PFSK-1 (cell line): ENCODE results near the gene DIP2C.

ENCODE experiments used
- FOXP2 ChIP-seq: optimal IDR thresholded peaks from 2 replicates; pipeline ENCODE3; 2011; ENCODE audit warnings: borderline replicate concordance, control low read depth, inconsistent platforms; ENCODE audit not compliant: insufficient read depth; ENCODE audit errors: extremely low read length, extremely low read depth
- POLR2AphosphoS5 ChIP-seq: IDR thresholded peaks from 2 replicates; pipeline ENCODE4 v1.6.1; 2012; ENCODE audit warnings: low read depth, mild to moderate bottlenecking, control low read depth, low read length, moderate library complexity
- REST ChIP-seq, 2 experiments: IDR thresholded peaks; 2 replicates each; pipeline versions ENCODE4 v1.6.1 to v1.8.0; 2011 to 2012; ENCODE audit warnings: low read depth in 2 of 2, low read length in 2 of 2, control low read depth in 1 of 2, inconsistent platforms in 1 of 2, mild to moderate bottlenecking in 1 of 2, moderate library complexity in 1 of 2; ENCODE audit not compliant: insufficient read depth in 1 of 2
- SIN3A ChIP-seq: IDR thresholded peaks from 2 replicates; pipeline ENCODE4 v1.6.1; 2012; ENCODE audit warnings: mild to moderate bottlenecking, low read length, moderate library complexity, borderline replicate concordance; ENCODE audit not compliant: insufficient read depth
- TAF1 ChIP-seq: IDR thresholded peaks from 2 replicates; pipeline ENCODE4 v1.6.1; 2012; ENCODE audit warnings: low read length, control low read depth, borderline replicate concordance; ENCODE audit not compliant: insufficient read depth

Gene DIP2C

GRCh38 chr10:566241-566885 is 123.1 kb downstream of the DIP2C start:
- TF ChIP-seq POLR2AphosphoS5 (no peak), FOXP2 (no peak), TAF1 (no peak), REST (IDR thresholded peaks at IDR 0.05; ENCODE audit: insufficient read depth in 1 of 2, low read depth in 2 of 2, low read length in 2 of 2) (no peak), SIN3A (no peak)

GRCh38 chr10:565676-566075 is 123.8 kb downstream of the DIP2C start:
- TF ChIP-seq FOXP2 (no peak), REST (IDR thresholded peaks at IDR 0.05; ENCODE audit: insufficient read depth in 1 of 2, low read depth in 2 of 2, low read length in 2 of 2) (no peak), TAF1 (no peak), SIN3A (no peak), POLR2AphosphoS5 (no peak)

- TF ChIP-seq SIN3A (no peak), TAF1 (no peak), FOXP2 (no peak), POLR2AphosphoS5 (no peak), REST (IDR thresholded peaks at IDR 0.05; ENCODE audit: insufficient read depth in 1 of 2, low read depth in 2 of 2, low read length in 2 of 2) (no peak)
These were observed 124.3 kb downstream of the DIP2C start for GRCh38 chr10:565146-565545.

GRCh38 chr10:563827-564226 is 125.6 kb downstream of the DIP2C start:
- no peak for TF ChIP-seq REST (IDR thresholded peaks at IDR 0.05; ENCODE audit: insufficient read depth in 1 of 2, low read depth in 2 of 2, low read length in 2 of 2)
- no peak for TF ChIP-seq POLR2AphosphoS5
- no peak for TF ChIP-seq TAF1
- TF ChIP-seq SIN3A = no peak
- no peak for TF ChIP-seq FOXP2
